GM21786 (cell line): Measurements from ENCODE around the gene LRGUK.

Experiments
- ATAC-seq: cut with Tn5 transposase; IDR thresholded peaks from one replicate; pipeline ENCODE4 v1.9.1; 2021; ENCODE audit not compliant: unreplicated experiment

The LRGUK gene

GRCh38 chr7:134182078-134182477 is 54.9 kb downstream of the LRGUK start:
- ATAC-seq = no peak

- no peak for ATAC-seq
Observed at GRCh38 chr7:134184767-134185166, 57.6 kb downstream of the LRGUK start.

- ATAC-seq = no peak
Observed at GRCh38 chr7:134186027-134186426, 58.9 kb downstream of the LRGUK start.

GRCh38 chr7:134186801-134187200 is 59.7 kb downstream of the LRGUK start:
- no peak for ATAC-seq

- ATAC-seq = no peak
Observed at GRCh38 chr7:134187893-134188292, 60.8 kb downstream of the LRGUK start.

- no peak for ATAC-seq
Observed at GRCh38 chr7:134188311-134188710, 61.2 kb downstream of the LRGUK start.

GRCh38 chr7:134189559-134189958 is 62.4 kb downstream of the LRGUK start:
- ATAC-seq = no peak

GRCh38 chr7:134191876-134192275 is 64.7 kb downstream of the LRGUK start:
- no peak for ATAC-seq

GRCh38 chr7:134193240-134193639 is 66.1 kb downstream of the LRGUK start:
- ATAC-seq = no peak

GRCh38 chr7:134195252-134195651 is 68.1 kb downstream of the LRGUK start:
- ATAC-seq = no peak

- ATAC-seq = no peak
Observed at GRCh38 chr7:134196439-134196838, 69.3 kb downstream of the LRGUK start.

- ATAC-seq = no peak
Observed at GRCh38 chr7:134197345-134197744, 70.2 kb downstream of the LRGUK start.

- ATAC-seq = no peak
Observed at GRCh38 chr7:134200970-134201369, 73.8 kb downstream of the LRGUK start.

GRCh38 chr7:134201569-134202261 is 74.6 kb downstream of the LRGUK start:
- no peak for ATAC-seq

- ATAC-seq = no peak
Observed at GRCh38 chr7:134203186-134203889, 76.2 kb downstream of the LRGUK start.

- no peak for ATAC-seq
Observed at GRCh38 chr7:134209322-134210015, 82.3 kb downstream of the LRGUK start.

- no peak for ATAC-seq
Observed at GRCh38 chr7:134210227-134210626, 83.1 kb downstream of the LRGUK start.

GRCh38 chr7:134210976-134211663 is 84.0 kb downstream of the LRGUK start:
- ATAC-seq = no peak

- no peak for ATAC-seq
Observed at GRCh38 chr7:134211817-134212216, 84.7 kb downstream of the LRGUK start.

GRCh38 chr7:134212576-134213546 is 85.7 kb downstream of the LRGUK start:
- ATAC-seq = no peak
